ENCODE results near the gene NEU3.
A peak's percentile ranks its signal among the peaks of the same experiment; 100 is the strongest.
"Not testable (repeated sequence)": the region's sequence is repeated elsewhere in the genome, so short reads cannot be mapped to it uniquely, and the experiment has no call there.

NEU3 gene

DNA sequence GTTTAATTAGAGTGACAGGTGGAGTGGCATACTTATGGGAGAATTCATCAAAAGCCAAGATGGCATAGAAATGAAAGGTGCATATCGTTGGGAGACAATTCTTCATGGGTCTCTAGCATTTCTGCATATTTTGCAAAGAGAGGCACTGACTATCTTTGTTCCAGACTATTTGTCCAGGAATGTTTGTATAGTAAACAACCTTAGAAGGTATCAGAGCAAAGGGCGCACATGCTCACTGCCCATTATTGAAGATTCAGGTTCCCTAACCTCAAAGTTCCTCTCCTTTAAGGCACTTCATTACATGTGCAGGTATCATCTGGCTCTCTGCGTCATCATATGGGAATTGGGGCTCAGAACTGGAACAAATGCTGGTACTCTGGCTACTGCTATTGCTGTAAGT lies 4.7 kb upstream of the NEU3 start:
- FAIRE-seq (no peak), DNase-seq (ENCODE audit: low spot score) (no peak)

DNA sequence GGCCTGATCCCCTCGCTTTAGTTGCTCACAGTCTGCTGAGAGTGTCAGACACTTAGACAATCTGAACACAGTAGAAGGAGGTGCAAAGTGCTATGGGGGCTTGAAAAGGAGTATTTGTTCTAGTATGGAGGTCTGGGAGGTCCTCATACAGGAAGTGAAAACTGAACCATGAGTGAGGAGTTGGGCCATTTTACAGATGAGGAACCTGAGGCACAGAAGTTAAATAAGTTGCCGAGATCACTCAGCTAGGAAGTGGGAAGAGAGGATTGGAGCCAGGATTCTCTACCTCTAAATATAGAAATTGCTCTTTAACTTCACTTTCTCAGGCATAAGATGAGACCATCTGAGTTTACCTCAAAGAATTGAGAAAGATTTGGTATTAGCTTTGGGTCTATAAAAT lies 4.0 kb upstream of the NEU3 start:
- DNase-seq (ENCODE audit: low spot score) (no peak), FAIRE-seq (no peak)

DNA sequence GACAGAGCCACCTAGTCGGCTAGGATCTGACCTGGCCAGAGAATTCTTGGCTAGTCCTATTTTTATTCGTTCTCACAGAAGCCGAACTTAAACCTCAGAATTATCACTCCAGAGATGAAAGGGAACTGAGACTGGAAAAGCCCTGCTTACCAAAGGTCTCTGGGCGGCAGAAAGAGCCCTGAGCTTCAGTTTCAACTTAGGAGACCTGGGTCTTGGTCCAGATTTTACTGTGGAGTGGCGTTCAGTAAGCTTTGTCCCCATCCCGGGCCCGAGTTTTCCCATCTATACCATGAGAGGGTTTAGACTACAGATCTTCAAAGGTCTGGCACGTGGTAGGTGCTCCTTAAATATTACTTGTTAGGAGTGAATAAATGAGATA lies 516 bp downstream of the NEU3 start:
- DNase-seq (ENCODE audit: low spot score) (no peak), FAIRE-seq (no peak)

DNA sequence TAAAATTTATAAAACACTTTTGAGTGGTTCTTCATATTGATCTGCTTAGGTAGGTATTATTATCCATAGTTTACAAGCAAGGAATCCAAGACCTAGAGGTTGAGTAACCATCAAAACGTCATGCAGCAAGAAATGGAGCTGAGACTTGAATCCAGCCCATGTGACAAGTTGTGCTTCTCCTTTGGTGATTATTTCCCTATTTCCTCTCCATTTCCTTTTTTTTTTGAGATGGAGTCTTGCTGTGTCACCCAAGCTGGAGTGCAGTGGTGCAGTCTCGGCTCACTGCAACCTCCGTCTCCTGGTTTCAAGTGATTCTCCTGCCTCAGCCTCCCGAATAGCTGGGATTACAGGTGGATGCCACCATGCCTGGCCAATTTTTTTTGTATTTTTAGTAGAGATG lies 1.4 kb downstream of the NEU3 start:
- FAIRE-seq; DNase-seq (ENCODE audit: low spot score): not testable (repeated sequence)

DNA sequence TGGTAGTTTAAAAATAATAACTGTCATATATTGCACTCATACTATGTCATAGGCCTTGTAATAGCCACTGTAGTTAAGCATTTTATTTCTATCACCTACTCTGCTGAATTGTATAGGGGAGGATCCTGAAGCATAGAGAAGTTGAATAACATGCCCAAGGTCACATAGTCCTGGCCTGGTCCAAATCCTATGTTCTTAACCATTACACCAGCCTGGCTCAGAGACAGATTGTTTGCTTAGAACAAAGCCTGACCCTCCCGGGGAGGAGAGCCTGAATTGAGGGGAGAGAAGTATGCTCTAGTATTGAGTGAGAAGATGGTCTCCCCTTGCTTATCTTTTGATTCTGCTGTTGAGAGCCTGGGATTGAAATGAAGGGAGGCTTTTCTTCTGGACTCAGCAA lies 2.2 kb downstream of the NEU3 start:
- no peak for DNase-seq (ENCODE audit: low spot score)
- FAIRE-seq, result no peak

DNA sequence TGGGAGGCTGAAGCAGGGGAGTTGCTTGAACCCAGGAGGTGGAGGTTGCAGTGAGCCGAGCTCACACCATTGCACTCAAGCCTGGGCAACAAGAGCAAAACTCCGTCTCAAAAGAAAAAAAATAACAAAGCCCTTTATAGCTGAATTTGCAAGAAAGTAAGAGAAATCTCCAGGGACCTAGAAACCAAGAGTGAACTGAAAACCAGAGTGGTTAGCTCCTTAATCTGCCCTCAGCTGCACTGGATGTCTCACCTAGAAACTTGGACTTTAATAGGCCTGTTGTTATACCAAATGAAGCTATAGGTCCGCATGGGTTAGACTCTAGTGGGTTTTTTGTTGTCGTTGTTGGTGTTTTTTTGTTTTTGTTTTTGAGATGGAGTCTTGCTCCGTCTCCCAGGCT lies 4.1 kb downstream of the NEU3 start:
- DNase-seq (ENCODE audit: low spot score) (no peak), FAIRE-seq (no peak)

DNA sequence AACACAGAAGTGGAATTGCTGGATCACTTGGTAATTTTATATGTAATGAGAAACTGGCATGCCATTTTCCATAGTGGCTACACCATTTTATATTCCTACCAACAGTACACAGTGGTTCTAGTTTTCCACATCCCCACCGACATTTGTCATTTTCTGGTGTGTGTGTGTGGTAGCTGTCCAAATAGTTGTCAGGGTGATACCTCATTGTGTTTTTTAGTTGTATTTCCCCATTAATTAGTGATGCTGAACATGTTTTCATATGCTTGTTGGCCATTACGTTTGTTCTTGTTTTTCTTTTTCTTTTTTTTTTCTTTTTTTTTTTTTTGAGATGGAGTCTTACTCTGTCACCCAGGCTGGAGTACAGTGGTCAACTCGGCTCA lies 12.2 kb downstream of the NEU3 start:
- DNase-seq (ENCODE audit: low spot score) (no peak), FAIRE-seq (no peak)

DNA sequence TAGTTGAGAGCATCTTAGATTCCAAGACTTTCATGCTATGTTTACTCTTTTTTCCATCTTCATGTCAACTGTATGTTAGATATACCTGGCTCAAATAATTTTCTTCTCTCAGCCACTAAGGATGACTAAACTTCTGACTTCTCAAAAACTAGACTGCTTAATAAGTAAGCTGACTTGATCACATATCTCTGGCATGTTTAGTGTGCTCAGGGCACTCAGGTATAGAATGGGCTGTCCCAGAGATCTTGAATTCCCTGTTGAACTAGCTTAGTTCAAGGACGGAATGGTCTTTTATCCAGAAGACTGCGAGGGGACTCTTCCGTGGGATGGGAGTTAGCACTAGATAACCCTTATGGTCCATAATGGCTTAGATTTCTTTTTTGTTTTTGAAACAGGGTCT lies 13.0 kb downstream of the NEU3 start:
- FAIRE-seq (no peak), DNase-seq (ENCODE audit: low spot score) (no peak)

DNA sequence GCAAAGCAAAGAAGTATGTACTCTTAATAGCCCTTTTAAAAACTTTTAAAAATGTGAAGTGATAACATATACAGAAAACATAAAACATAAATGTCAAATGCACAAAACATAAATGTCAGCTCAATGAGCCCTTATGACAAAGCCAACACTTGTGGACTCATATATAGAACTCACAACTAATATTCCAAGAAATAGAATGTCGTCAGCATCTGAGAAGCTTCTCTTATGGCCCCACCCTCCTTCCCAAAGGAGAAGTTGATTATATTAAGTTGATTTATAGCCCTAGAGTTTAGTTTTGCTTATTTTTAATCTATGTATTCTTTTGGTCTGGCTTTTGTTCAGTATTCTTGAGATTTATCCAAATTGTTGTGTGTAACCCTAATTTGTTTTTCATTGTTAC lies 13.8 kb downstream of the NEU3 start:
- FAIRE-seq (no peak), DNase-seq (ENCODE audit: low spot score) (no peak)

DNA sequence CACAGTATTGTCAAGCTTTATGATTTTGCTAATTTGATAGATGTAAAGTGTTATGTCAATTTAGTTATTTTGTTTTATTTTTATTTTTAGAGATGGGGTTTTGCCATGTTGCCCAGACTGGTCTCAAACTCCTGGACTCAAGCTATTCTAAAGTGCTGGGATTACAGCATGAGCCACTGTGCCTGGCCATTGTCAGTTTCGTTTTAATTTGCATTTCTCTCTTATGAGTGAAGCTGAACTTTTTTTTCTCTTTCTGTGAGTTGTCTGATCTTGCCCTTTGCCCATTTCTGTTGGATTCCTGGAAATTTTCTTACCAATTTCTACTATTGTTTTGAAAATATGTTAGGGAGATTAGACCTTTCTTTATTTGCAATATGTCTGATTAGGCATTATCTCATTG lies 15.5 kb downstream of the NEU3 start:
- FAIRE-seq (no peak), DNase-seq (ENCODE audit: low spot score) (no peak)

DNA sequence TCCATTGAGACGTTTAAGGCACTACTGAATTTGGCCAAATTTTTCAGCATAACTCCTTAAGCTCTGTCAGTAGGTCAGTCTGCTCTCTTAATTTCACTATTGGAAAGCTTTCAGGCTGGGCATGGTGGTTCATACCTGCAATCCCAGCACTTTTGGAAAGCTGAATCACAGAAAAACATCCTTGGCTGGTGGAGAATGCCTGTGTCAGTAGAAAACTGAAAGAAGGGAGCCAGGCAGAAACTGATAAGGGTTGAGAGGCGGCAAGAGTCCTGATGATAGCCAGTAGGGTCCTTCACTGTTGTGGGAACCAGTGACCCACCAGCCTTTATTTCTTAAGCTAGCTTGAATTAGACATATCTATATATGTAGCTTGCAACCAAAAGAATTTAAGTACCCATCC lies 22.6 kb downstream of the NEU3 start:
- DNase-seq (ENCODE audit: low spot score) (no peak), FAIRE-seq (no peak)

DNA sequence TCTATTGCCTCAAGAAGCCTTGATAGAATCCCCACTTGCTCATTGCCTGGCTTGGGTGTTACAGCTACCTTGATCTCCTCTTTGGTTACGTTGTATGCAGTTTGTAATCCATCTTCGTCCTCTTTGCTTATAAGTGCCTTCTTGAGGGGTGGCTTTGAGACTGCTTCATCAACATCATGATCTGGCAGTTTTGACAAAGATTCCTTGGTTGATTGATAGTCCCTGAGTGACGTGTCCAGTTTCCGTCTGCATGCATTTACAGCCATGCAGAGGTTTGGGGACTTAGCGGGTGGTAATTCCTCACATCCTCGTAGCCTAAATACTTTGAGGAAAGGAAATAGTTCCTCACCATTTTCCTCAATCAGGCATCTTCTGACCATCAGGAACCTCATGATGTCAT lies 23.1 kb downstream of the NEU3 start:
- DNase-seq (ENCODE audit: low spot score) (no peak), FAIRE-seq (no peak)

DNA sequence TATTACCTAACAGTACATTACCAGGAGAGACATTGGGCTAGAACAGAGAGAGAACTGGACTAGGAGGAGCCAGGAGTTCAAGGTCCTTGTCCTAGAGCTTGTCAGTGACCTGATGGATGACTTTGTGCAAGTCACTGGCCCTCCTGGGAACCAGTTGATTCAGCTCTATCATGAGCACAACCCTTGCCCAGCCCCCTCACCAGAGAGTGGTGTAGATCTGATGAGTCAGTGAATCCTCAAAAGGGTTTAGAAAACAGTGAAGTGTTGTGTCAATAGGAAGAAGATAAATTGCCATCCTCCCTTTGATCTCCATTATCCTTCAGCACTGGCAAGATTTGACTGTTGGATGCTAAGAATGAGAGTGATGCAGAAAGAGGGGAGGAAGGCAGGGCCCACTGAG lies 24.3 kb downstream of the NEU3 start:
- DNase-seq (ENCODE audit: low spot score) (no peak), FAIRE-seq (no peak)

DNA sequence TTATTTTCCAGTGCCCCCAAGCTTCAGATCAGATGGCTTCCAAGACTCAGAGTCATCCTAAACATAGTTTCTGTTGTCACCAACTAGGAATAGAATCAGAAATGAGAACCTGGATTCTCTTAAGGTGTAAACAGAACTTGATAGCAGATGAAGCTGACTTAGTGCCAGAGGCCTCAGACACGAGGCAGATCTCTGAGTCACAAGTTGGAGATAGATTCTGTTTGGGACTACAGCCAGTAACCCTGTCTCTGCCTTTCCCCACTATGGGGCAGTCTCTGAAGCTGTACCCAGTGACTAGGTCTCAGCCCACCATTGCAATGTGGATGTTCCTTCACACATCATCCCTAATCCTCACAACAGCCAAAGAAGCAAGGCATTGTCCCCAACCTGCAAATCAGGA lies 25.4 kb downstream of the NEU3 start:
- DNase-seq (ENCODE audit: low spot score), result no peak
- no peak for FAIRE-seq

DNA sequence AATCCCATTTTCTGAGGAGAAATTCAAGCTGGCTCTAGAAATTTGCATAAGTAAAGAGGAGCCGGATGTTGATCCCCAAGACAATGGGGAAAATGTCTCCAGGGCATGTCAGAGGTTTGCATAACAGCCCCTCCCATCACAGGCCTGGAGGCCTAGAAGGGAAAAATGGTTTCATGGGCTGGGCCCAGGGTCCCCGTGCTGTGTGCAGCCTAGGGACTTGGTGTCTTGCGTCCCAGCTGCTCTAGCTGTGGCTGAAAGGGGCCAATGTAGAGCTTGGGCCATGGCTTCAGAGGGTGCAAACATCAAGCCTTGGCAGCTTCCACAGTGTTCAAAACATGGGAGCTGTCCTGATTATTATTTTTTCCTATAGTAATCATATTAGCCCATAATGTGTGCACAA lies 30.5 kb downstream of the NEU3 start:
- FAIRE-seq; DNase-seq (ENCODE audit: low spot score): not testable (repeated sequence)

DNA sequence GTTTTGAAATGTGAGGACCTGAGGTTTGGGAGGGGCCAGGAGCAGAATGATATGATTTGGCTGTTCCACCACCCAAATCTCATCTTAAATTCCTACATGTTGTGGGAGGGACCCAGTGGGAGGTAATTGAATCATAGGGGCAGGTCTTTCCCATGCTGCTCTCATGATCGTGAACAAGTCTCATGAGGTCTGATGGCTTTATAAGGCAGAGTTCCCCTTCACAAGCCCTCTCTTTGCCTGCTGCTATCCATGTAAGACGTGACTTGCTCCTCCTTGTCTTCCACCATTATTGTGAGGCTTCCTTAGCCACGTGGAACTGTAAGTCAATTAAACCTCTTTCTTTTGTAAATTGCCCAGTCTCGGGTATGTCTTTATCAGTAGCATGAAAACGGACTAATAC lies 31.6 kb downstream of the NEU3 start:
- FAIRE-seq, result not testable (repeated sequence)

DNA sequence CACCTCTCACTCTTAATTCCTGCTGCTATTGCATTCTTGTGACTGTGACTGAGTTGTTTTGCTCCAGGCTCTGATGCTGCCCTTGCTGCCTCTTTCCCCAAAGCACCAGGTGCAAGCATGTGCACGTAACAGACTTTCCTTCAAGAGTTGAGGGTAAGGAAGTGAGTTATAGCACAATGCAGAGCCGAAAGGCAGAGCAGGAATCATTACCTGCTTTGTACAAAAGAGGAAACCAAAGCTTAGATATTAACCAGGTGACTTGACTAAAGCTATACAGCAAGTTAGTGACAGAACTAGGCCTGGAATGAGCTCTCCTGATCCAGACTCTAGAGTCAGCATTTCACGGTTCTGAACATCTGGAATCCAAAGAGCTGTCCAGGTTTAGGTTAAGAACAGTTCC lies 33.6 kb downstream of the NEU3 start:
- DNase-seq (ENCODE audit: low spot score) (no peak), FAIRE-seq (no peak)

More for the DNA sequence above, 31.6 kb downstream of the NEU3 start:
- DNase-seq (ENCODE audit: low spot score), result not testable (repeated sequence)

DNA sequence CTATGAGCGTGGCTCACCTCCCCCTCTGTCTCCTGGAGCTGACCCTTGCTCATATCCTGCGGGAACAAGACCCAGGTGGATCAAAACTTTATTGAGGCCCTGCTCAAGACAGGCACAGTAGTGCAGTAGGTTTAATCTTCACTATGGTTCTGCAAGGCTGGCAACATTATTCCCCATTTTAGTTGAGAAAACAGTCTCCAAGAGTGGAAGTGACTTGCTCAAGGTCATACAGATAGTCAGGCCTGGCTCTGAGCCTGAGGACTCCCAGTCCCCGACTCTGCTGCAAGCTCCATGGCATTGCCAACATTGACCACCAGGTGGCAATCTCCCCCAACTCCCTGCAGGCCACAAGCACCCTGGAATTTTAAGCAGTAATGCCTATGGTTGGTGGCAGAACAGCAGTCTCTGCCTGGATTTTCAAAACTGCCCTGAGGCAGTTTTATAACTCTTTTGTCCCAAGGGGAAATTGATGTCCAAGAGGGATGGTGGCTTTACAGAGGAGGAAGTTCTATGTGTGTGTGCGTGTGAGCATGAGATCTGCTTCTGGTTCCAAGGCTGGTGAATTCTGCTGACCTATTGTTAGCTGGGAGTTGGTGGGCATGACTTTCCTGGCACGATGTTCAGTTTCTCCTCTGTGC lies 34.1 kb downstream of the NEU3 start:
- DNase-seq (ENCODE audit: low spot score), result peak; percentile 87
- no peak for FAIRE-seq

DNA sequence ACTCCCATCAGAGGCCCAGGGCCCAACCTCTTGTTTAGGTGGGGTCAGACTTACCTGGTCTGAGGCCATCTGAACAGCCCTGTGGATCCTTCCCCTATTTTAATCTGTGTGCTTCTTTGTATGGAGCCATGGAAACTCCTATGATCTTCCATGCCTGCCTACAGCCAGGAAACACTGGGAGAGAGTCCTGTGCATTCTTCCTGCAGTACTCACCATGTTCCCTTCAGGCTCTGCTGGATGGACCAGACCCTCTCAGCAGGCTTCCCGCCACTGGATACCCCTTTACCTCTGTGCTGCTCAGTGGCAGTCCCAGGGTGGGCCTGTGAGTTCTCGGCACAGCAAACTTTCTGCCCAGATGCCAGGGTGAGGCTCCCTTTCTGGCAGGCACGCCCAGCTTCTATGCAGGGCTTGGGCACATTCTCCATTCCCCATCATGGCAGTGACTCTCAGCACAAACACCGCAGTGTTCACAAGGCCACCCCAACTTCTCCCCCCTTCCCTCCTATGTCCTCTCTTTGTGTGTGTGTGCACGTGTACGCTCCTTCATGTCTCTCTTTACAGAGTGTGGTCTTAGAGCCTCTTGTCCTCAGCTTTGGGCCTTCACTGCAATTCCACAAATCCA lies 34.8 kb downstream of the NEU3 start:
- FAIRE-seq (no peak), DNase-seq (ENCODE audit: low spot score) (no peak)

DNA sequence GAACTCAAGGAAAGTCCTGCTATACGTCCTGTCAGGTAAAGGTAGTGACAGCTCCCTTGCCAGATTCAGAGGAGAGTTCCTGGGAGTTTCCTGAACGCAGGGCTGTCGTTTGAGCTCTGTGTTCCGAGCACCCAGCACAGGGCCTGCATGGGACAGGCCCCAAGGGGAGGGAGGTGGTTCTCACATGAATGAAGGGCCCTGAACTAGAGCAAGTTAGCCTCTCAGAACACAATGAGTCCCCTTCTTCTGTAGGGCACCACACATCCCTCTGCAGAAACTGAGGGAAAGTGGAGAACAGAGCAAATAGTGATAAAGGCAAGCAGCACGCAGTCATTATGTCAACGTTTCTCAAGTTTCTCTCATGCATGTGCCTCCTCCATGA lies 35.3 kb downstream of the NEU3 start:
- DNase-seq (ENCODE audit: low spot score) (no peak), FAIRE-seq (no peak)

DNA sequence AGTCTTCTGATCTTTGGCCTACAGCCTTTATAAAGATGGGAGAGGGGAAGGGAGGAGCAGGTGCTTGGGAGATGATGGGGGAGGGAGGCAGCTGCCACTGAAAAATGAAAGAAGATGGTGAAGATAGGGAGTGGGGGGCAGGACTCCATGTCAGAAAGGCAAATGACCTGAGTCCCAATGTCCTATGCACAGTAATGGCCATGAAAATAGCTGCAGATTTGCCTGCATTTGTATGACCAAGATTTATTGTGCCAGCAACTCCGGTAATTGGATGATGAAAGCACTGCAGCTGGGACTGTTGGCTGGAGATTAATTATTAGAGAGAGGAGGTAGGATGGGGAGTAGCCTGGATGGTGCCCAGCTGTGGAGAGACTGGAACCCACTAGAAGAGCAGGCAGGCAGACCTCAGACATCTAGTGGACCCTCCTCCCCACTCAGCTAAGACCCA lies 36.1 kb downstream of the NEU3 start:
- no peak for DNase-seq (ENCODE audit: low spot score)
- FAIRE-seq, result no peak

DNA sequence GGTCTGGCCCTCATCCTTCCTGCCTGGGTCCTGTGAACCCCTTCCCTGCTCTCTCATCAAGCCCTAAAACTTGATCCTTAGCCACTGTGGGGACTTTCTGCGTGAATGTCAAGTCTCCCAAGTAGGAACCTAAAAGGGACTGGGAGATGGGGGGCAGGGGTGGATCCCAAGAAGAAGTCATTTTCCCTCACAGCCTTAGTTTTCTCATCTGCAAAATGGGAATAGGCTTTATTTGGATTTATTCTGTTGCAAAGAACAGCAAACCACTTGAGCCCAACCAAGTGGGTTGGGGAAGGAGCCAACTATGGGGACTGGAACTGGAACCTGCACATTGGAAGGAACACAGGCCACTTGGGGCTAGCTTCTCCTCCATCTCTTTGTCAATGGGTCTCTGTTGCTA lies 36.8 kb downstream of the NEU3 start:
- FAIRE-seq (no peak), DNase-seq (ENCODE audit: low spot score) (no peak)

DNA sequence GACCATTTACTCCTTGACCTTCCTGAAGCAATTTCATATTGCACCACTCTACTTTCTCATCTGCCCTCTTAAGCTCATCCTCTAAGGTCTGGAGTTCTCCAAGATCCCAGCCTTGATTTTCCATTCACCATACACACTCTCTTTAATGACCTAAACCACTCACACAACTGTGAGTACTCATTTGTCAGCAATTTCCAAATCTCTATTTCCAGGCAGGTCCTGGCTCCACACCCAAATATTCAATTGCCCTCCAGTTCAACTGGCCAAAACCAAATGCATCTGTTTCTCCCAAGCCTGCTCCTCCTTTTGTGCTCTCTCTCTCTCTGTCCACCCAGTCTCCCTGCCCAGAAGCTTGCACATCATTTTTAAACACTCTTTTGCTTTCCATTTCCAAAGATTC lies 39.6 kb downstream of the NEU3 start:
- FAIRE-seq (no peak), DNase-seq (ENCODE audit: low spot score) (no peak)

DNA sequence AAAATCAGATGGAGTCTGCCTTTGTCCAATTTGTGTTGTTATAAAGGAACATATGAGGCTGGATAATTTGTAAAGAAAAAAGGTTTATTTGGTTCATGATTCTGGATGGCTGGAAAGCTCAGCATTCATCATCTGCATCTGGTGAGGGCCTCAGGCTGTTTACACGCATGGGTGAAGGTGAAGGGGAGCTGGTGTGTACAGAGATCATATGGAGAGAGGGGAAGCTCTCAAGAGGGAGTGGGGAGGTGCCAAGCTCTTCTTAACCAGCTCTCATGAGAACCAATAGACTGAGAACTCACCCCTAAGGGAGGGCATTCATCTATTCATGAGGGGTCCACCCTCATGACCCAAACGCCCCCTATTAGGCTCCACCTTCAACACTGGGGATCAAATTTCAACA lies 40.0 kb downstream of the NEU3 start:
- FAIRE-seq (no peak), DNase-seq (ENCODE audit: low spot score) (no peak)
